ENCODE data around the gene SRRD.

Gene SRRD

DNA sequence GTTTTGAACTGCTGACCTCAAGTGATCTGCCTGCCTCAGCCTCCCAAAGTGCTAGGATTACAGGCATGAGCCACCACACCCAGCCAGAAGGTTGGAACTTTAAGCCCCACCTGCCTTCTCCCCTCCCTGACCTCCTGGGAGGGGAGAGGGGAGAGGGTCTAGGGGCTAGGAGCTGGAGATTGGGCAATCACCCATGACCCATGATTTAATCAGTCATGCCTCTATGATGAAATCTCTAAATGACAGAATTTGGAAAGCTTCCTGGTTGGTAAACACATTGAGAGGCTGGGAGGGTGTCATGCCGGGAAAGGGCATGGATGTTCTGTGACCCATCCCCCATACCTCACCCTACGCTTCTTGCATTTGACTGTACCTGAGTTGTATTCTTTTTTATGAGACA, 45.7 kb downstream of the SRRD start:
- no peak for DNase-seq (ENCODE audit: low spot score)
- in situ Hi-C loops (cut with MboI; ENCODE audit: low pct_unique_long_range_greater_than_20kb, low sequenced_read_pairs, unreplicated experiment) = no loop called here
- TF ChIP-seq, protein P1, sequence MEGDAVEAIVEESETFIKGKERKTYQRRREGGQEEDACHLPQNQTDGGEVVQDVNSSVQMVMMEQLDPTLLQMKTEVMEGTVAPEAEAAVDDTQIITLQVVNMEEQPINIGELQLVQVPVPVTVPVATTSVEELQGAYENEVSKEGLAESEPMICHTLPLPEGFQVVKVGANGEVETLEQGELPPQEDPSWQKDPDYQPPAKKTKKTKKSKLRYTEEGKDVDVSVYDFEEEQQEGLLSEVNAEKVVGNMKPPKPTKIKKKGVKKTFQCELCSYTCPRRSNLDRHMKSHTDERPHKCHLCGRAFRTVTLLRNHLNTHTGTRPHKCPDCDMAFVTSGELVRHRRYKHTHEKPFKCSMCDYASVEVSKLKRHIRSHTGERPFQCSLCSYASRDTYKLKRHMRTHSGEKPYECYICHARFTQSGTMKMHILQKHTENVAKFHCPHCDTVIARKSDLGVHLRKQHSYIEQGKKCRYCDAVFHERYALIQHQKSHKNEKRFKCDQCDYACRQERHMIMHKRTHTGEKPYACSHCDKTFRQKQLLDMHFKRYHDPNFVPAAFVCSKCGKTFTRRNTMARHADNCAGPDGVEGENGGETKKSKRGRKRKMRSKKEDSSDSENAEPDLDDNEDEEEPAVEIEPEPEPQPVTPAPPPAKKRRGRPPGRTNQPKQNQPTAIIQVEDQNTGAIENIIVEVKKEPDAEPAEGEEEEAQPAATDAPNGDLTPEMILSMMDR (IDR thresholded peaks at IDR 0.05; ENCODE audit: extremely low read depth, insufficient read depth, missing control alignments) = no peak

DNA sequence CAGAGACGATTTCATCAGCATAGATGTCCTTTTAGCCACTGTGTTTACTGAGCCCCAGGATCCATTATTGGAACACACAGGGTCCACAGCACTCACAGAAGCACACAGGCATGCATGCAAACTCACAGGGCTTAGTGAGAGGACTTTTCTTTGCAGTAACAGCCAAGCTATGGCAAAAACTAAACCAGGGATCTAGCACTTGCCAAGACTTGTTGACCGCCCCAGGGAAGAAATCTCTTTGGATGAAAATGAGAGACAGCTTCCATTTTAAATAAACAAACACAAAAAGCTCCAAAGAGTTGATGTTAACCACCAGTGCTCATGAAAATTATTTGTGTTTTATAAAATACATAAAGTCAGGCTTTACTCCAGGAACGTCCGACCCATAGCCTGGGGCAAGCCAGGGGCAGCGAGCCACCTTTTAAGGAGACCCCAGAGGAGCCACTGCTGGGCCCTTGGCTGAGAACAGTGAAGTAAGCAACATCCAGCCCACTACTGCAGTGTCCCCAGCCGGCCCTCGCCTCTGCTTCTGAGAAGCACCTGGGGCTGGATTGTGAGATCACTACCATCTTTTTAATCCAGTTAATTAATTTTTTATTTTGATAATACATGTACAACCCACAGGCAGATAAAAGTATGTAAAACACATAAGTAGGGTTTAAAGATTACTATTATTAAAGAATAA, 50.6 kb downstream of the SRRD start:
- in situ Hi-C loops (cut with MboI; ENCODE audit: low pct_unique_long_range_greater_than_20kb, low sequenced_read_pairs, unreplicated experiment) = no loop called here
- TF ChIP-seq, protein P1 (IDR thresholded peaks at IDR 0.05; ENCODE audit: extremely low read depth, insufficient read depth, missing control alignments) = no peak

DNA sequence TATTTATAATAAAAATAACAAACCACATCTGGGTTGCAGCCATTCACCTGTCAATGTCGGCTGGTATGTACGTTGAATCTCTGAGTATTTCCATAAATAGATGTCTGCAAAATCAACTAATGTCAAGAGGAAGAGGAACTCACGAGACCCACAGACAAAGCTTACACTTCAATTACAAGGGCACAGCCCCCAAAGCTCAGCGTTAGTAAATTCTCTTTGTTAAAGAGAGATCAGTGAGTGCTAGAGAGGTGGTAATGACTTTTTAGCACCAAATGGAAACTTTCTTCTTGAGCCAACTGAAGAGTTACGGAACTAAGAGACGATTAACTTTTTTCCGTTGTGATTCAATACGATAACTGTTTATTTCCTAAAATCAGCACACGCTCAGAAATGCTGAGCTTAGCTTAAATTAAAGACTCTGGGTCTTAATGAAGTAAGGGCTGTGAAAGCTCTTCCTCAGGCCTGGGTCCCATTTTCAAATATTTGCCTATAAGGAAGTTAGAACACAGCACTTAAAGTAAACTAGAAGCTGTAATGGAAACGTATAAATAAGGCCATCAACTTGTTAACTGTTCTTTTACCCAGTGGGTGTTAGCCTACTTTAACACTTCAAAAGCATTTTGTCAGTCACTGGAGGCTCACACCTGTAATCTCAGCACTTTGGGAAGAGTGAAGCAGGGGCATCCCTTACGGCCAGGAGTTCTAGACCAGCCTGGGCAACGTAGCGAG, 51.4 kb downstream of the SRRD start:
- TF ChIP-seq, protein P1 (IDR thresholded peaks at IDR 0.05; ENCODE audit: extremely low read depth, insufficient read depth, missing control alignments) = no peak
- no peak for DNase-seq (ENCODE audit: low spot score)
- in situ Hi-C loops (cut with MboI; ENCODE audit: low pct_unique_long_range_greater_than_20kb, low sequenced_read_pairs, unreplicated experiment) = no loop called here

More for the DNA sequence above, 50.6 kb downstream of the SRRD start:
- no peak for DNase-seq (ENCODE audit: low spot score)

DNA sequence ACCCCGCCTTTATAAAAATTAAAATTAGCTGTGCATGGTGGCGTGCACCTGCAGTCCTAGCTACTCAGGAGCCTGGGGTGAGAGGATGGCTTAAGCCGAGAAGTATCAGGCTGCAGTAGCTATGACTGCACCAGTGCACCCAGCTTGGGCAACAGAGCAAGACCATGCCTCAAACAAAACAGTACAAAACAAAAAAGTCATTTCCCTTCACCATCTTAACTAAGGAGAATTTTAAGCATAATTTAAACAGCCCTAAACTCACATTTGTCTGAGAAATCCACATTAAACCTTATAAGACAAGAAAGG, 51.9 kb downstream of the SRRD start:
- TF ChIP-seq, protein P1 (IDR thresholded peaks at IDR 0.05; ENCODE audit: extremely low read depth, insufficient read depth, missing control alignments) = no peak
- in situ Hi-C loops (cut with MboI; ENCODE audit: low pct_unique_long_range_greater_than_20kb, low sequenced_read_pairs, unreplicated experiment) = no loop called here
- DNase-seq (ENCODE audit: low spot score) = no peak

DNA sequence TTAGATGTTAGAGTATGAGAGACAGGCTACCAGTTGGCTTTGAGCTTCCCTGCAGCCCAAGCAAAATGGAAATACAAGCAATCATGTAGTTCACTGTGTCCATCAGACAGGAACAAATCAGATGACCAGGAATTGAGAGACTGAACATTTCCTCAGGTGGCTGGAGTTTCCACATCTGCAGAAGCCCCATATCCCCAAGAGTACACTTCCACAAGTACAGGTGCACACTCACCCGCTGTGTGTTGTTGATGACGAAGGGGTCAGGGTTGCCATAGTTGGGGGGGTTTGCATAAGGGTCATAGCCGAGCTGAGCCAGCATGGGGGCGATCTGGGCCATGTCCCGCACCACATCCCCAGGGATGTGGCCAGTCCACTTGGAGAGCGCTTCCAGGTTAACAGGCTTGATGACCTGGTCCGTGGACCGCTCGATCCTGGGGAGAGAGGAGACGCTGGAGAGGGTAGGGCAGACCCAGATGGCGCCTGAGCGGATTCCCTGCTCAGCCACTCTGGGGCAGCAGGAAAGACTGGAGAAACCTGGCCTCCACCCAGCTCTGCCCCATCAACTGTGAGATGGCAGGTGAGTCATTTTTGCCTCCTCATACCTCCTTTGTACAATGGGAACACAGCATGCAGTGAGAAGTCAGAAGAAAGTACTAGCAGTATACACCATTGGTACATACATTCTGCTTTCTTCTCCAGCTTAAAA, 52.5 kb downstream of the SRRD start:
- DNase-seq (ENCODE audit: low spot score) = no peak
- TF ChIP-seq, protein P1 (IDR thresholded peaks at IDR 0.05; ENCODE audit: extremely low read depth, insufficient read depth, missing control alignments) = no peak
- in situ Hi-C loops (cut with MboI; ENCODE audit: low pct_unique_long_range_greater_than_20kb, low sequenced_read_pairs, unreplicated experiment) = no loop called here

DNA sequence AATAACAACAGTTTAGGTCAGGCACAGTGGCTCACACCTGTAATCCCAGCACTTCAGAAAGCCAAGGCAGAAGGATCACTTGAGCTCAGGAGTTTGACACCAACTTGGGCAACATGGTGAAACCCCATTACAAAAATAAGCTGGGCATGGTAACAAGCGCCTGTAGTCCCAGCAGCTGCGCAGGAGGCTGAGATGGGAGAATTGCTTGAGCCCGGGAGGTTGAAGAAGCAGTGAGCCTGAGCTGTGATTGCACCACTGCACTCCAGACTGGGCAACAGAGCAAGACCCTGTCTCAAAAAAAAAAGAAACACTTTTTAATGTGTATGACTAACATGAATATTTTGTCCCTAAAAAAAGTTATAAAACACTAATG, 53.1 kb downstream of the SRRD start:
- TF ChIP-seq, protein P1 (IDR thresholded peaks at IDR 0.05; ENCODE audit: extremely low read depth, insufficient read depth, missing control alignments) = no peak
- in situ Hi-C loops (cut with MboI; ENCODE audit: low pct_unique_long_range_greater_than_20kb, low sequenced_read_pairs, unreplicated experiment) = no loop called here
- DNase-seq (ENCODE audit: low spot score) = no peak
